ENCODE data around the gene ARMH4. TPM values are rescaled to one million over a fixed set of nuclear protein-coding genes. Genes with fewer than 3 reads are reported as not detected.

ARMH4 gene
- polyA plus RNA-seq, 1 donor from 2014 or later, result 14.1 TPM

DNA sequence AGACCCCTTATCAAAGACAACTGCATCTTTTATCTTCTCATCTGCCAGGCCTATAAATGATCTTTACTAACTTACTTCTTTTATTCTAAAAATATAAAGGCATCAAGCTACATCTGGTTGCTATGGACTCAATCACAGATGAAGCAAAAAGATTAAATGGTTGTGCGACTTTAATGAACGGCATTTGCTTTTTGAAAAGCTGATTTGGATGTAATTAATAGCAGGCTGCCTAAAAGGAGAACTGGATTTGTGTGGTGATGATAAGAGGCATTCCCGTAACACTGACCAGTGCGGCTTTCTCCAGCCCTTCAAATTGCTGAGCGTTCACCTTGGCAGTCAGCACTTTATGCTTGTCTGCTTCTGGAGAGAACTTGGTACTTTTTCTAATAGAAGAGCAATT lies 103.8 kb downstream of the ARMH4 start:
- Histone ChIP-seq H3K79me2 (replicated peaks; ENCODE audit: insufficient read depth, low read length) (no peaks in the 10 kb centered on the region), H4K20me1 (ENCODE audit: insufficient read depth) (no peaks in the 10 kb centered on the region), H2AFZ (ENCODE audit: low read depth, low read length) (no peak overlapping the region), H3K9me2 (ENCODE audit: insufficient read depth, low read length) (no peaks in the 10 kb centered on the region), H3K27me3 (ENCODE audit: insufficient read depth, low read depth, low read length) (no peaks in the 10 kb centered on the region), H3K4me2 (ENCODE audit: low read length) (no peak overlapping the region), H3F3A (ENCODE audit: insufficient read depth, low read length, poor library complexity, severe bottlenecking) (no peaks in the 10 kb centered on the region), H3K36me3 (ENCODE audit: insufficient read depth, low read length) (no peaks in the 10 kb centered on the region), H3K9me3 (ENCODE audit: low read length) (no peaks in the 10 kb centered on the region), H3K27ac (ENCODE audit: low read length) (no peak overlapping the region), H3K4me3 (ENCODE audit: low read length) (no peak overlapping the region), H3K9ac (ENCODE audit: low read length) (no peak overlapping the region)
- TF ChIP-seq, protein P1, sequence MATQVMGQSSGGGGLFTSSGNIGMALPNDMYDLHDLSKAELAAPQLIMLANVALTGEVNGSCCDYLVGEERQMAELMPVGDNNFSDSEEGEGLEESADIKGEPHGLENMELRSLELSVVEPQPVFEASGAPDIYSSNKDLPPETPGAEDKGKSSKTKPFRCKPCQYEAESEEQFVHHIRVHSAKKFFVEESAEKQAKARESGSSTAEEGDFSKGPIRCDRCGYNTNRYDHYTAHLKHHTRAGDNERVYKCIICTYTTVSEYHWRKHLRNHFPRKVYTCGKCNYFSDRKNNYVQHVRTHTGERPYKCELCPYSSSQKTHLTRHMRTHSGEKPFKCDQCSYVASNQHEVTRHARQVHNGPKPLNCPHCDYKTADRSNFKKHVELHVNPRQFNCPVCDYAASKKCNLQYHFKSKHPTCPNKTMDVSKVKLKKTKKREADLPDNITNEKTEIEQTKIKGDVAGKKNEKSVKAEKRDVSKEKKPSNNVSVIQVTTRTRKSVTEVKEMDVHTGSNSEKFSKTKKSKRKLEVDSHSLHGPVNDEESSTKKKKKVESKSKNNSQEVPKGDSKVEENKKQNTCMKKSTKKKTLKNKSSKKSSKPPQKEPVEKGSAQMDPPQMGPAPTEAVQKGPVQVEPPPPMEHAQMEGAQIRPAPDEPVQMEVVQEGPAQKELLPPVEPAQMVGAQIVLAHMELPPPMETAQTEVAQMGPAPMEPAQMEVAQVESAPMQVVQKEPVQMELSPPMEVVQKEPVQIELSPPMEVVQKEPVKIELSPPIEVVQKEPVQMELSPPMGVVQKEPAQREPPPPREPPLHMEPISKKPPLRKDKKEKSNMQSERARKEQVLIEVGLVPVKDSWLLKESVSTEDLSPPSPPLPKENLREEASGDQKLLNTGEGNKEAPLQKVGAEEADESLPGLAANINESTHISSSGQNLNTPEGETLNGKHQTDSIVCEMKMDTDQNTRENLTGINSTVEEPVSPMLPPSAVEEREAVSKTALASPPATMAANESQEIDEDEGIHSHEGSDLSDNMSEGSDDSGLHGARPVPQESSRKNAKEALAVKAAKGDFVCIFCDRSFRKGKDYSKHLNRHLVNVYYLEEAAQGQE (IDR thresholded peaks at IDR 0.05; ENCODE audit: borderline replicate concordance), result no peak
- TF ChIP-seq EZH2 (IDR thresholded peaks at IDR 0.05; ENCODE audit: borderline replicate concordance, insufficient read depth, low read length, poor library complexity, severe bottlenecking), result no peak
- TF ChIP-seq, protein P2, sequence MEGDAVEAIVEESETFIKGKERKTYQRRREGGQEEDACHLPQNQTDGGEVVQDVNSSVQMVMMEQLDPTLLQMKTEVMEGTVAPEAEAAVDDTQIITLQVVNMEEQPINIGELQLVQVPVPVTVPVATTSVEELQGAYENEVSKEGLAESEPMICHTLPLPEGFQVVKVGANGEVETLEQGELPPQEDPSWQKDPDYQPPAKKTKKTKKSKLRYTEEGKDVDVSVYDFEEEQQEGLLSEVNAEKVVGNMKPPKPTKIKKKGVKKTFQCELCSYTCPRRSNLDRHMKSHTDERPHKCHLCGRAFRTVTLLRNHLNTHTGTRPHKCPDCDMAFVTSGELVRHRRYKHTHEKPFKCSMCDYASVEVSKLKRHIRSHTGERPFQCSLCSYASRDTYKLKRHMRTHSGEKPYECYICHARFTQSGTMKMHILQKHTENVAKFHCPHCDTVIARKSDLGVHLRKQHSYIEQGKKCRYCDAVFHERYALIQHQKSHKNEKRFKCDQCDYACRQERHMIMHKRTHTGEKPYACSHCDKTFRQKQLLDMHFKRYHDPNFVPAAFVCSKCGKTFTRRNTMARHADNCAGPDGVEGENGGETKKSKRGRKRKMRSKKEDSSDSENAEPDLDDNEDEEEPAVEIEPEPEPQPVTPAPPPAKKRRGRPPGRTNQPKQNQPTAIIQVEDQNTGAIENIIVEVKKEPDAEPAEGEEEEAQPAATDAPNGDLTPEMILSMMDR (IDR thresholded peaks at IDR 0.05; ENCODE audit: poor library complexity, severe bottlenecking), result no peak
- no peak for TF ChIP-seq RAD21 (conservative IDR thresholded peaks at IDR 0.05)
- TF ChIP-seq MXI1 (conservative IDR thresholded peaks at IDR 0.05; ENCODE audit: poor library complexity, severe bottlenecking), result no peak
- no peak for TF ChIP-seq POLR2AphosphoS5 (IDR thresholded peaks at IDR 0.05)
- TF ChIP-seq TAF1 (IDR thresholded peaks at IDR 0.05; ENCODE audit: low read depth), result no peak

DNA sequence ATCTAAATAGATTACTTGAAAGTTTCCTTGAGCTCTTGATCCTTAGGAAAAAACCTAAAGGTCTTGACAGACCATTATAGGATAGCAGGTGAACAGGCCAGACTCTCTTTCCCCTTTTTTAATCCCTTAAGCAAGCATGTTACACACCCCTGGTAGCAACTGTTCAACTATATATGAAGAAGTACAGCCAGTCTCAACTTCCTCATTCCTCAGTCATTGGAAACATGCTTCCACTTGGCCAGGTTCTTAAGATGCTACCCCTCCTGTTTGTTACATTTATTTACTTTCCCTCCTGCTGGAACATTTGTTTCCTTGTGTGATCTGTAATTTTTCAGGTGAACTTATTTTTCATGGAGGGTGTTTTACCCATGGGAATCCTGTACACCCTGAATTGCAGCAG lies 124.1 kb downstream of the ARMH4 start:
- no peak for TF ChIP-seq RAD21 (conservative IDR thresholded peaks at IDR 0.05)
- no peak for TF ChIP-seq EZH2 (IDR thresholded peaks at IDR 0.05; ENCODE audit: borderline replicate concordance, insufficient read depth, low read length, poor library complexity, severe bottlenecking)
- TF ChIP-seq POLR2AphosphoS5 (IDR thresholded peaks at IDR 0.05), result no peak
- no peak for TF ChIP-seq EP300 (conservative IDR thresholded peaks at IDR 0.05; ENCODE audit: poor library complexity, severe bottlenecking)
- TF ChIP-seq, protein P1 (IDR thresholded peaks at IDR 0.05; ENCODE audit: borderline replicate concordance), result no peak
- TF ChIP-seq MXI1 (conservative IDR thresholded peaks at IDR 0.05; ENCODE audit: poor library complexity, severe bottlenecking), result no peak
- TF ChIP-seq SMC3 (conservative IDR thresholded peaks at IDR 0.05; ENCODE audit: poor library complexity), result no peak
- TF ChIP-seq, protein P2 (IDR thresholded peaks at IDR 0.05; ENCODE audit: poor library complexity, severe bottlenecking), result no peak
- Histone ChIP-seq H3K9ac (ENCODE audit: low read length) (no peak overlapping the region), H4K20me1 (ENCODE audit: insufficient read depth) (no peaks in the 10 kb centered on the region), H3K9me3 (ENCODE audit: low read length) (no peaks in the 10 kb centered on the region), H3K27me3 (ENCODE audit: insufficient read depth, low read depth, low read length) (no peaks in the 10 kb centered on the region), H3K27ac (ENCODE audit: low read length) (no peak overlapping the region), H3K9me2 (ENCODE audit: insufficient read depth, low read length) (no peaks in the 10 kb centered on the region), H2AFZ (ENCODE audit: low read depth, low read length) (no peak overlapping the region), H3K4me2 (ENCODE audit: low read length) (no peak overlapping the region), H3K4me3 (ENCODE audit: low read length) (no peak overlapping the region), H3K36me3 (ENCODE audit: insufficient read depth, low read length) (no peaks in the 10 kb centered on the region), H3F3A (ENCODE audit: insufficient read depth, low read length, poor library complexity, severe bottlenecking) (no peaks in the 10 kb centered on the region), H3K79me2 (replicated peaks; ENCODE audit: insufficient read depth, low read length) (no peaks in the 10 kb centered on the region)

Measured in neural cell (in vitro differentiated cells).